K562 (cell line): ENCODE data around the gene MAU2. TPM values are rescaled to one million over a fixed set of nuclear protein-coding genes. Genes with fewer than 3 reads are reported as not detected.

ENCODE experiments used
- ATF3 ChIP-seq, 2 experiments: fragments of 450-650 bp in 1 of 2; sonication (generic) in 1 of 2; formaldehyde crosslinking in 1 of 2; IDR thresholded peaks in 1 of 2; conservative IDR thresholded peaks in 1 of 2; 2 replicates each; pipeline versions ENCODE4 v1.6.1 to v1.8.1; 2016 to 2023; ENCODE audit warnings: mild to moderate bottlenecking in 2 of 2, moderate library complexity in 2 of 2, inconsistent platforms in 1 of 2, missing genetic modification reagents in 1 of 2
- BDP1 ChIP-seq: IDR thresholded peaks from 3 replicates; pipeline ENCODE4 v1.6.1; 2011; ENCODE audit not compliant: insufficient read length, insufficient read depth
- C11orf30 ChIP-seq: fragments of 450-650 bp; IDR thresholded peaks from 2 replicates; pipeline ENCODE4 v1.6.1; 2016; ENCODE audit warnings: low read depth, mild to moderate bottlenecking
- ELF2 ChIP-seq: fragments of 250-450 bp; sonication (Bioruptor Pico); IDR thresholded peaks from 2 replicates; pipeline ENCODE4 v1.5.0; 2021; ENCODE audit warnings: mild to moderate bottlenecking
- ETV1 ChIP-seq: fragments of 450-650 bp; conservative IDR thresholded peaks from 2 replicates; pipeline ENCODE4 v1.6.1; 2016; ENCODE audit warnings: missing genetic modification characterization, control low read depth, low read depth, missing compliant biosample characterization
- FOXK2 ChIP-seq, 2 experiments: fragments of 450-650 bp; IDR thresholded peaks in 1 of 2; conservative IDR thresholded peaks in 1 of 2; 2 replicates each; pipeline ENCODE4 v1.6.1; 2016; ENCODE audit warnings: low read depth in 2 of 2, mild to moderate bottlenecking in 1 of 2
- KDM4B ChIP-seq, 2 experiments: fragments of 450-650 bp in 1 of 2; sonication (generic) in 1 of 2; IDR thresholded peaks; 2 replicates each; pipeline ENCODE4 v1.6.1; 2016 to 2017; ENCODE audit warnings: borderline replicate concordance in 2 of 2, antibody characterized with exemption in 1 of 2, low read depth in 1 of 2, mild to moderate bottlenecking in 1 of 2
- LCOR ChIP-seq: sonication (generic); formaldehyde crosslinking; IDR thresholded peaks from 2 replicates; pipeline ENCODE4 v1.8.0; 2022; ENCODE audit warnings: mild to moderate bottlenecking, missing genetic modification reagents
- MYBL2 ChIP-seq, 2 experiments: fragments of 450-650 bp in 1 of 2; sonication (generic) in 1 of 2; formaldehyde crosslinking in 1 of 2; IDR thresholded peaks; 2 replicates each; pipeline versions ENCODE4 v1.6.1 to v1.8.1; 2017 to 2022; ENCODE audit warnings: borderline replicate concordance in 1 of 2, inconsistent platforms in 1 of 2, low read depth in 1 of 2, mild to moderate bottlenecking in 1 of 2, missing genetic modification reagents in 1 of 2, moderate library complexity in 1 of 2
- NCOA4 ChIP-seq: fragments of 450-650 bp; IDR thresholded peaks from 2 replicates; pipeline ENCODE4 v1.6.1; 2018; ENCODE audit warnings: mild to moderate bottlenecking; ENCODE audit not compliant: partially characterized antibody
- NRF1 ChIP-seq, 2 experiments: fragments of 450-650 bp; IDR thresholded peaks in 1 of 2; conservative IDR thresholded peaks in 1 of 2; 2 replicates each; pipeline ENCODE4 v1.6.1; 2014; ENCODE audit warnings: mild to moderate bottlenecking in 2 of 2
- TAF15 ChIP-seq: fragments of 200-400 bp; formaldehyde crosslinking; IDR thresholded peaks from 2 replicates; pipeline ENCODE4 v1.6.1; 2017; ENCODE audit warnings: mild to moderate bottlenecking, low read depth, low read length, moderate library complexity
- TAF7 ChIP-seq: fragments of 450-650 bp; IDR thresholded peaks from 2 replicates; pipeline ENCODE4 v1.6.1; 2016; ENCODE audit warnings: missing genetic modification characterization, missing compliant biosample characterization
- ZNF12 ChIP-seq: sonication (generic); formaldehyde crosslinking; IDR thresholded peaks from 2 replicates; pipeline ENCODE4 v1.4.0; 2020; ENCODE audit warnings: mild to moderate bottlenecking, missing genetic modification reagents
- ZNF589 ChIP-seq: fragments of 200-800 bp; sonication (Bioruptor generic); IDR thresholded peaks from 2 replicates; pipeline ENCODE4 v1.6.1; 2016; ENCODE audit warnings: low read depth, missing genetic modification characterization, missing compliant biosample characterization
- ZNF717 ChIP-seq: fragments of 250-450 bp; sonication (Bioruptor Pico); IDR thresholded peaks from 2 replicates; pipeline ENCODE4 v1.5.0; 2021
- ZSCAN32 ChIP-seq: fragments of 450-650 bp; formaldehyde crosslinking; IDR thresholded peaks from 2 replicates; pipeline ENCODE4 v1.4.0; 2020; ENCODE audit warnings: mild to moderate bottlenecking, moderate library complexity
- polyA plus RNA-seq, 8 experiments: library from polyadenylated mRNA; depleted of rRNA in 4 of 8; stranded (reverse) in 5 of 8; unstranded in 3 of 8; fragments of >200 nt; fragmentation: Nextera tagmentation in 2 of 8; fragmentation: Illumina TruSeq in 1 of 8; extraction: Ambion mirVana in 2 of 8; extraction: Trizol in 1 of 8; gene quantifications; 2 replicates each; pipeline versions ENCODE4 v1.2.1 to v1.2.3, GENCODE V29; 2011 to 2014; ENCODE audit warnings: inconsistent platforms in 1 of 8, missing spikeins in 1 of 8
- total RNA-seq, 7 experiments: library from RNA; depleted of rRNA in 6 of 7; stranded (reverse); fragments of >200 nt in 6 of 7; fragmentation: Illumina TruSeq in 2 of 7; extraction: Trizol in 2 of 7; gene quantifications; 2 replicates each; pipeline versions ENCODE4 v1.2.1 to v1.2.3, GENCODE V29; 2011 to 2021; ENCODE audit warnings: low replicate concordance in 1 of 7
- TF ChIP-seq, protein P1 (sequence below): fragments of 450-650 bp; IDR thresholded peaks from 2 replicates; pipeline ENCODE4 v1.6.1; 2016; ENCODE audit warnings: borderline replicate concordance
- TF ChIP-seq, protein P2 (sequence below), 2 experiments: fragments of 450-650 bp in 1 of 2; IDR thresholded peaks; 2 replicates each; pipeline ENCODE4 v1.6.1; 2011 to 2017; ENCODE audit warnings: low read depth in 2 of 2, antibody characterized with exemption in 1 of 2, borderline replicate concordance in 1 of 2, low read length in 1 of 2, mild to moderate bottlenecking in 1 of 2, mixed read lengths in 1 of 2; ENCODE audit not compliant: control insufficient read depth in 1 of 2

The MAU2 gene
- total and polyA plus RNA-seq, 9 of the 15 experiments (the other 6 are each of a cell fraction or from before 2014, with no cell fraction given) = 1.2 to 48.1 (median 19.4) TPM

DNA sequence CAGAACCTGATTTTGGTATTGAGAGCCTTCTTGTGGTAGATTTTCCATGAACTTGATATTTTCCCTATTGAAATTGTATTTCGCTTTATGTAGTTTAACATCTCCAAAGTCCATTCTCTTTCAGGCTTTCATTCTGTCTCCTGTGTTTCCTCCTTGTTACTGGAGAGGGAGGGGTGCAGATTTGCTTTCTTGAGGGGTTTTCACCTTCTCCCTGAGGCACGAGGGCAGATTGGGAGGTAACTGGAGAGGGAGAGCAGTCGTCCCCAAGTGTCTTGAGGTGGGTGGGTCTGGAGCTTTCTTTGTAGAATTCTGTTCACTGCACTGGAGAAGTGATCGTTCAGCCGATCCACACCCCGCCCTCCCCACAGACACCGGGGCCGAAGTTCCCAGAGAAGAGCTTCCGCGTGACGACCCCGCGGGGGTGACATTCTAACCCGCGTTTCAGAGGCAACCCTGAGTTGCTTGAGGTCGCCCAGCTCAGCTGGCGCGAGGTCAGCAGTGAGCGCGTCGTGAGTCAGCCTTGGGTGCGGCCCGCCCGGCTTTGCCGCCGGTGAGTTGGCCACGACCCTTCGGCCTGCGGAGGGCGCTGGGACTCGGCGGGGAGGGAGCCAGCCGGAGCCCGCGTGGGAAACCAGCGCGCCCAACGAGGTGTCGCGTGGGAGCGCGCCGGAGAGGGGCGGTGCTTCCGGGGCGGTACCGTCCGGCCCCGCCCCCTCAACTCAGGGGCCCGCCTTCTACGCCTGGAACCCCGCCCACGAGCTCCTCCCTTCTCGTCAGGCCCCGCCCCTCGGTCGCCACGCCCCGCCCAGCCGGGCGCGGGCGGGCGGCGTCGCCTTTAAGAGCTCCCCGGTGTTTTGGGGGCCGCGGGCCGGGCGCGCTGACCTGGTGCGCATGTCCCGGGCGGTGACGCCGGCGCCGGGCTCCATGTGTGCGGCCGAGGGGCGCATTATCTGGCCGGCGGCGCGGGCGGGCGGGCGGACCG lies 84.5 kb downstream of the MAU2 start, which contains the start of gene GATAD2A (continued):
- TF ChIP-seq, protein P1, sequence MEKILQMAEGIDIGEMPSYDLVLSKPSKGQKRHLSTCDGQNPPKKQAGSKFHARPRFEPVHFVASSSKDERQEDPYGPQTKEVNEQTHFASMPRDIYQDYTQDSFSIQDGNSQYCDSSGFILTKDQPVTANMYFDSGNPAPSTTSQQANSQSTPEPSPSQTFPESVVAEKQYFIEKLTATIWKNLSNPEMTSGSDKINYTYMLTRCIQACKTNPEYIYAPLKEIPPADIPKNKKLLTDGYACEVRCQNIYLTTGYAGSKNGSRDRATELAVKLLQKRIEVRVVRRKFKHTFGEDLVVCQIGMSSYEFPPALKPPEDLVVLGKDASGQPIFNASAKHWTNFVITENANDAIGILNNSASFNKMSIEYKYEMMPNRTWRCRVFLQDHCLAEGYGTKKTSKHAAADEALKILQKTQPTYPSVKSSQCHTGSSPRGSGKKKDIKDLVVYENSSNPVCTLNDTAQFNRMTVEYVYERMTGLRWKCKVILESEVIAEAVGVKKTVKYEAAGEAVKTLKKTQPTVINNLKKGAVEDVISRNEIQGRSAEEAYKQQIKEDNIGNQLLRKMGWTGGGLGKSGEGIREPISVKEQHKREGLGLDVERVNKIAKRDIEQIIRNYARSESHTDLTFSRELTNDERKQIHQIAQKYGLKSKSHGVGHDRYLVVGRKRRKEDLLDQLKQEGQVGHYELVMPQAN = peak; percentile 82; the same call in 1 of the 2 replicates
- 0 out of 4 replicates have a peak, but pooled peaks of 1 of the 2 experiments have one; percentile 85 for TF ChIP-seq KDM4B (IDR thresholded peaks at IDR 0.05; ENCODE audit: borderline replicate concordance in 2 of 2, low read depth in 1 of 2)
- TF ChIP-seq LCOR (CRISPR knock-in tag) = peak; percentile 94
- TF ChIP-seq ZNF589 = 0 out of 2 replicates have a peak, but pooled peaks have one; percentile 62
- TF ChIP-seq NCOA4 = no peak
- no peak for TF ChIP-seq BDP1
- TF ChIP-seq ZNF12 (CRISPR knock-in tag) = 0 out of 2 replicates have a peak, but pooled peaks have one; percentile 52
- TF ChIP-seq ATF3 (IDR thresholded peaks at IDR 0.05) = peak; percentile 89
- TF ChIP-seq ATF3 (CRISPR knock-in tag; conservative IDR thresholded peaks at IDR 0.05) = peak; percentile 94
- TF ChIP-seq FOXK2 (conservative IDR thresholded peaks at IDR 0.05 in 1 of 2, IDR thresholded peaks at IDR 0.05 in 1 of 2; ENCODE audit: low read depth in 2 of 2) = peak; percentile 15 to 94; a peak in 3 of 4 replicates
- no peak for TF ChIP-seq TAF15
- TF ChIP-seq, protein P2, sequence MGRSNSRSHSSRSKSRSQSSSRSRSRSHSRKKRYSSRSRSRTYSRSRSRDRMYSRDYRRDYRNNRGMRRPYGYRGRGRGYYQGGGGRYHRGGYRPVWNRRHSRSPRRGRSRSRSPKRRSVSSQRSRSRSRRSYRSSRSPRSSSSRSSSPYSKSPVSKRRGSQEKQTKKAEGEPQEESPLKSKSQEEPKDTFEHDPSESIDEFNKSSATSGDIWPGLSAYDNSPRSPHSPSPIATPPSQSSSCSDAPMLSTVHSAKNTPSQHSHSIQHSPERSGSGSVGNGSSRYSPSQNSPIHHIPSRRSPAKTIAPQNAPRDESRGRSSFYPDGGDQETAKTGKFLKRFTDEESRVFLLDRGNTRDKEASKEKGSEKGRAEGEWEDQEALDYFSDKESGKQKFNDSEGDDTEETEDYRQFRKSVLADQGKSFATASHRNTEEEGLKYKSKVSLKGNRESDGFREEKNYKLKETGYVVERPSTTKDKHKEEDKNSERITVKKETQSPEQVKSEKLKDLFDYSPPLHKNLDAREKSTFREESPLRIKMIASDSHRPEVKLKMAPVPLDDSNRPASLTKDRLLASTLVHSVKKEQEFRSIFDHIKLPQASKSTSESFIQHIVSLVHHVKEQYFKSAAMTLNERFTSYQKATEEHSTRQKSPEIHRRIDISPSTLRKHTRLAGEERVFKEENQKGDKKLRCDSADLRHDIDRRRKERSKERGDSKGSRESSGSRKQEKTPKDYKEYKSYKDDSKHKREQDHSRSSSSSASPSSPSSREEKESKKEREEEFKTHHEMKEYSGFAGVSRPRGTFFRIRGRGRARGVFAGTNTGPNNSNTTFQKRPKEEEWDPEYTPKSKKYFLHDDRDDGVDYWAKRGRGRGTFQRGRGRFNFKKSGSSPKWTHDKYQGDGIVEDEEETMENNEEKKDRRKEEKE (IDR thresholded peaks at IDR 0.05; ENCODE audit: borderline replicate concordance in 1 of 2, control insufficient read depth in 1 of 2, low read depth in 2 of 2, low read length in 1 of 2) = 0 out of 4 replicates have a peak, but pooled peaks of 1 of the 2 experiments have one; percentile 22
- TF ChIP-seq ZSCAN32 (CRISPR knock-in tag) = no peak
- TF ChIP-seq C11orf30 = peak; percentile 52; the same call in 1 of the 2 replicates
- TF ChIP-seq ETV1 (tag) = peak; percentile 92
- TF ChIP-seq MYBL2 (IDR thresholded peaks at IDR 0.05; ENCODE audit: low read depth) = no peak
- TF ChIP-seq MYBL2 (CRISPR knock-in tag; IDR thresholded peaks at IDR 0.05; ENCODE audit: borderline replicate concordance) = no peak
- no peak for TF ChIP-seq ZNF717 (CRISPR knock-in tag)
- TF ChIP-seq NRF1 (conservative IDR thresholded peaks at IDR 0.05 in 1 of 2, IDR thresholded peaks at IDR 0.05 in 1 of 2) = peak; percentile 91
- TF ChIP-seq TAF7 (tag) = no peak
- no peak for TF ChIP-seq ELF2
